Cerebellar cortex (tissue), 1 donor: ENCODE data around the gene KCMF1.
"Not testable (repeated sequence)": the region's sequence is repeated elsewhere in the genome, so short reads cannot be mapped to it uniquely, and the experiment has no call there.

Experiments
- DNase-seq: peaks from one replicate; pipeline ENCODE4 v3.0.0-alpha.2; 2015; ENCODE audit warnings: low spot score

The KCMF1 gene

GRCh38 chr2:84970868-84971509 is at the start of gene KCMF1:
Gene KCMF1, plus strand, starts transcription at chr2:84971161. Its CDS starts 291 bp downstream, at chr2:84971452.
- peak; percentile 52 for DNase-seq

DNA sequence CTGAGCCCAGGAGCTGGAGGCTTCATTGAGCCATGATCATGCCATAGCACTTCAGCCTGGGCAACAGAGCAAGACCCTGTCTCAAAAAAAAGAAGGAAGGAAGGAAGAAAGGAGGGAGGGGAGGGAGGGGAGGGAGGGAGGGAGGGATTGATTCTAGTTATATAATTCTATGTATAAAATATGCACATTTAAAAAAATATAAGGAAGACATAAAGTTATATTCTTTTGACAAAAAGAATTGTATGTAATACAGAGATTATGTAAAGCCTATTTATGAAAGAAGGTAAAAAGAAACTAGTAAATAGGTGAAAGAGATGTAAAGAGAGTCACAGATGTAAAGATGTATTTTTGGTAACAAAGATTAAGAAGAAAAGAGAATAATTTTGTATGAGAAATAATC is 48.0 kb upstream of the KCMF1 start:
- no peak for DNase-seq

DNA sequence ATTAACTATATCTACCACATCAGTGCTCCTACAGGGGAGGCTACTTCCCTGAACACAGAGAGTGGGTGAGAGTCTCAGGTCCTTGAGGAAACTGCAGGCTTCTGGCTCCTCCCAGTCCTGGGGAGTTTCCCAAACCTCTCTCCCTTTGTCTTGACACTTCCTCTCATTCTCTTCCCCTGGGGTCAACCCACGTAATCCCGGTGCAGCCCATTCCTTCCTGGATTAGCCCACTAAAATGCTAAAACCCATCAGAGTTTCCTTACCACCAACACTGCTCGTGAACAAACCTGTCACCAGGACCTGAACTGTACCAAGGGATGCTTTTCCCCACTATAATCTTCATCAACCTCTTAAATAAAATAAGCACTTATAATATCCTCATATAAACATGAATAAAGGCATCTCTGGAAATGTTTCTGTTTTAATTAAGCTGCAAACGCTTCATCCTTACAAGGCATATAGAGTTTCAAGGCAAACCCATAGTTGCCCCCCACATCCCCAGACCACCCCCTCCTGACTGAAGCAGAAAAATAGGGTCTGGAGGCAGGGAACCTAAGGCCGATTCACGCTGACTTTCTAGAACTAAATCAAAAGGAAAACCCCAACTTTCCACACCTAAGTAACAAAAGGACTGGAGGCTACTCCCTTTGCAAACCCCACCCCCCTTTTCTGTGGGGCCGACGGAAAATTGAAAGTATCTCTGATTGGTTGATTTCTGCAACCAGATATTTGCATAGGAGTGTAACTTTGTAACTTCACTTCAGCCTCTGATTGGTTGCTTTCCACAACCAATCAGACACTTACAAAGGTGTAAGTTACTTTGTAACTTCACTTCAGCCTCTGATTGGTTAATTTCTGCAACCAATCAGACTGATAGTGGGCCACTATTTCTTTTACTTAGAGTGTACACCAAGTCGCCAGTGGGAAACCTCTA is 46.5 kb upstream of the KCMF1 start:
- DNase-seq: peak; percentile 51

GRCh38 chr2:84925336-84925723 is 45.6 kb upstream of the KCMF1 start:
- DNase-seq: no peak

DNA sequence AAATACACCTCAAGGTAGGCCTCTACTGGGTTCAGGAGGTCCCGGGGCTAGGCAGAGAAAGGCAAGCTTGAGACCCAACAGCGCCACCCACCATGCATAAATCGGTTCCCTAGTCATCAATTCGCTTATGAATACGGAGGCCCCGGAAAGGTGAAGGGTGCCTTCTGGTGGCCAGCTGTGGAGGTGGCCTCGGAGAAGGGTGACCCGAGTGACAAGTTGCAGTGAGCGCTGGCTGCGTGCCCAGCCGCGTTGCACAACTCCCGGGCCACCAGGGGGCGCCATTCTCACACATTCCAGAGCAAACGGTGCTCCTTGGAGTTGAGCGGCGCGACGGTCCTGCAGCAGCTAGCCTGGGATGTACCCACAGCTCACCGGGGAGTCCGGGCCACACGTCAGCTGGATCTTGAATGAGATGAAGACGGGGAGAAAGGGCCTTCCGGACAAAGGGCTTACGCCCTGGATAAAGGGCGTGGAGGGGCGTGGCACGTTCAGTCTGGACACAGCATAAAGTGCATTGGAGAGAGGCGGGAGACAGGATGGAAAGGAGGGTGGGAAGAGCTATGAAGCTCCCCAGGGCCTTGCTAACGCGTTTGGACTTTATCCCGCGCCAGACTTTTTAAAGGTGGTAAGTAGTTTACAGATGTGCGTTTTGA is 45.1 kb upstream of the KCMF1 start:
- peak; percentile 91 for DNase-seq

GRCh38 chr2:84927275-84927627 is 43.7 kb upstream of the KCMF1 start:
- no peak for DNase-seq

GRCh38 chr2:84931384-84931821 is 39.6 kb upstream of the KCMF1 start:
- no peak for DNase-seq

GRCh38 chr2:84938194-84938879 is 32.6 kb upstream of the KCMF1 start:
- DNase-seq: no peak

- no peak for DNase-seq
Observed at GRCh38 chr2:84939426-84940087, 31.4 kb upstream of the KCMF1 start.

- DNase-seq: no peak
Observed at GRCh38 chr2:84940088-84940470, 30.9 kb upstream of the KCMF1 start.

DNA sequence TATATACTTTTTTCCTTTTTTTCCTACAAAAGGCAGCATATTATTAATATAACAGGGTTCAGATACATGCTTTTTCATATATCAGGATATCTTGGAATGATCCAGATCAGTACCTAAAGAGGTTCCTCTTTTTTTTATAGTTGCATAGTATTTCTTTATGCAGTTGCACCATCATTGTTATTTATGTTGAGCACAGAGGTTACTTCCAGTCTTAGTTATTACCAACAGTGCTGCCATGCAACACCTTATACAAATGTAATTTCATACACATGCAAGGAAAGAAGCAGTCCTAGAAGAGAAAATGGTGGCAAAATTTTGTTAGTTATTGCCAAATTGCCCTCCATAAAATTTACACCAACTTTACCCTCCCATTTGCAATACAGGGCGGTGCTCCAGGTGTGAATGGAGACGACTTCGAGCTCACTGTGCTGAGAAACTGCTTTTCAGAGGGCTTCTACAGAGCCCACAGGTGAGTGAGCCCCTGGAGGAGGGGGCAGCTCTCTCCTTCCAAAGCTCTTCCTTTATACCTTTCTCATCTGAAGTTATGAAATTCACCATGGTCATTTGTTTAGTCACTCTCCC is 30.0 kb upstream of the KCMF1 start:
- no peak for DNase-seq

- no peak for DNase-seq
Observed at GRCh38 chr2:84942166-84942565, 28.8 kb upstream of the KCMF1 start.

DNA sequence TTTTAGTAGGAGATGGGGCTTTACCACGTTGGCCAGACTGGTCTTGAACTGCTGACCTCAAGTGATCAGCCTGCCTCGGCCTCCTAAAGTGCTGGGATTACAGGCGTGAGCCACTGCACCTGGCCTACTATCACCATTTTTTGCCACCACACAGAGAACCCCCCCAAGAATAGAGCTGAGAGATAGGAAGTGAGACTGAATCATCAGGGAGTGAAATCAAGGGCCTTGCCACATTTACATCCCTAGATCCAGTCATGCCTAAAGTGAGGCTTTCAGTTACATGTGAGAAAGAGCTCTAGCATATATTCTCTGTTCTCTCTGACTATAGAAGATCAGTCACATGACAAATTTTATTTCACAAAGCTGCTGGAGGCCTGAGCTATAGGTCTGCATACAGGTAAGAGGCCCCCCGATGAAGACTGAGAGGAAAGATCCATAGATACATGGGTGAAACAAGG is 28.0 kb upstream of the KCMF1 start:
- no peak for DNase-seq

DNA sequence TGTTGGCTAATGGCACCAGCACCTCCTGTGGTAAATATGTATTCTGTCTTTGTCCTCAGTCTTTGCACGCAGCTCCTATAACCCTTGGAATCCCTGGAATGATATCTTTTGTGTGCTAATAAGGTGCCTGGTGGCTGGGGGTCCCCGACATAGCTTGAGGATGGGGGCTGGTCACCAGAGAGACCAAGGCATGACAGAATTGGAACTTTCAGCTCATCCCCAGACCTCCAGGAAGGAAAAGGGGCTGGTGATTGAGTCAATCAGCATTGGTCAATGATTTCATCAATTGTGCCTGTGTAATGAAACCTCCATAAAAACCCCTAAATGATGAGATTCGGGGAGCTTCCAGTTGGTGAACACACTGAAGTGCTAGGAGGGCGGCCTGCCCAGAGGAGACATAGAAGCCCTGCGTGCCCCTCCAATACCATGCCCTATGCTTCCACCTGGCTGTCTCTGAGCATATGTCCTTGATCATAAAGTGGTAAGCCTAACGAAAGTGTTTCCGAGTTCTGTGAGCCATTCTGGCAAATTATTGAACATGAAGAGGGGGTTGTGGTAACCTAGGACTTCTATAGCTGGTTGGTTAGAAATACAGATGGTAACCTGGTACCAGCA is 26.6 kb upstream of the KCMF1 start:
- DNase-seq: no peak

DNA sequence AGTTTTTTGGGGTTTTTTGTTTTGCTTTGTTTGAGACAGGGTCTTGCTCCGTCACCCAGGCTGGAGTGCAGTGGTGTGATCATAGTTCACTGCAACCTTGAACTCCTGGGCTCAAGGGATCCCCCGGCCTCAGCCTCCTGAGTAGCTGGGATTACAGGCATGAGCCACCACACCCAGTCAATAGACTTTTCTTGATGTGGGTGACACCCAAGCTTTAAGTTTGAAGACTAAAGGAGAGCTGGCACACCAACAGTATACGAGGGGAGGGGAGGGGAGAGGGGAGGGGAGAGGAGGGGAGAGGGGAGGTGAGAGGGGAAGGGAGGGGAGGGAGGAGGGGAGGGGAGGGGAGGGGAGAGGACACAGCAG is 25.1 kb upstream of the KCMF1 start:
- not testable (repeated sequence) for DNase-seq

DNA sequence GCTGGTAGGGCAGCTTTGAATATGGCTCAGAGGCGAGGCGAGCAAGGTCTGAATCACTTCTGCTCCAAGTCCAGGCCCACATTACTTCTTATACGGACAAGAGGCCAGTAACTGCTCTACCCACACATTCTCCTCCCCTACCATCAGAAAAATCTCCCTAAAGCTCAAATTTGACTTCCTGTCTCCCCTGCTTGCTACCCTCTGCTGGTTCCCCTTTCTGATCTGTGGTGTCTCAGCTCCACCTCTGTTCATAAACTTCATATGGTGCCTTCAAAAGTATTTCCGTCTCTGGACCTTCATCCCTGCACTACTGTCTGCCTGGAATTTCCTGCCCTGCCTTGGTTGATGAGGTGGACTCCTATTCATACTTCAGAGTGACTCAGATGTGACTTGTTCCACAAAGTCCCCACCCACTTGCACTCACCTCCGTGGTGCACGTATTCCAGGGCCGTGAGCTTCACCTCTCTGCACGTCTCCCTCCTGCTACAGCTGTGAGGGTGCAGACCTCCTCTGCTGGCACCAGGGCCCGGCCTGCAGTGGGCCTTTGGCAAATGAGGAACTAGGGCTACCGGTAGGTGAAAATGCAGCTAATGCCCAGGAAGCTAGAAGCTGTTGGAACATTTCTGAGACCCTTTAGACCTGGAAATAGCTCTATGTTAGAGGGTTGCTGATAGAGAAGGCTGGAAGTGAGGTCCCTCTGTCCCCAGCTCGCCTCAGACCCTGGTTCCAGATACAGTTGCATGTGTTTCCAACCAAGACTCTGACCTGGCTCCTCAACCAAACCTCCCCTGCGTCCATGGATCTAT is 24.6 kb upstream of the KCMF1 start:
- DNase-seq: no peak

- no peak for DNase-seq
Observed at GRCh38 chr2:84947010-84947593, 23.9 kb upstream of the KCMF1 start.

- no peak for DNase-seq
Observed at GRCh38 chr2:84953535-84953934, 17.4 kb upstream of the KCMF1 start.

DNA sequence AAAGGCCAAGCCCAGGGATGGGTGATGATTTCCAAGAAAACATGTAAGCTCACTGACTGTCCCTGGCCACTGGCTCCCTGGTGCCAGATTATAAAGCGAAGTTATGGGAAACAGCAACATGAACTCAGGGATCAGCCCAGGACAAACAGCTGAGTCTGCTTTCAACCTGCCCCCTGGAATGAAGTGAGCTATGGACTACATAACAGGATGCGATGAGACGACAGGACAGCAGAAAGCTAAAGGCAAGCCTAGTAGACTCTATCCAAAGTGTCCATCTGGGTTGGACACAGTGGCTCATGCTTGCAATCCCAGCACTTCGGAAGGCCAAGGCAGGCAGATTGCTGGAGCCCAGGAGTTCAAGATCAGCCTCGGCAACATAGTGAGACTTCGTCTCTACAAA is 16.6 kb upstream of the KCMF1 start:
- no peak for DNase-seq
